ENCODE measurements around the gene CCSER1.

The CCSER1 gene

DNA sequence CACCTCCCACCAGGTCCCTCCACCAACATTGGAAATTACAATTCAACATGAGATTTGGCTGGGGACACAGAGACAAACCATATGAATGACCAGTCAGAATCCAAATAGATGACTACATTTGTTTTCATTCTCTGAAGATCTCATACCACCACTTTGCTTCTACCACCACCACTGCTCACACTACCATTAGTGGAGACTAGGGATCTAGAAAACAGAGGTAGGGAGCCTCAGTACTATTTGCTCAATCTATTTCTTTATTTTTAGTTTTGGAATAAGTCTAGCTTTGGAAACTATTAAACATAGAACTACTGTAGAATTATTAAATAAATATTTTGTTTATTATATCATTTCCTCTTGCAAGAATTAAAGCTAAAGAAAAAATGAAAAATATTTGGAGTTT lies 727.9 kb downstream of the CCSER1 start:
- no peaks in the 10 kb centered on the region for H3K36me3 ChIP-seq (ENCODE audit: insufficient read depth, low read length)
- H3K9ac ChIP-seq (ENCODE audit: low read length) = no peak overlapping the region
- no peaks in the 10 kb centered on the region for H4K20me1 ChIP-seq (ENCODE audit: insufficient read depth, low read length)
- no peaks in the 10 kb centered on the region for H3K79me2 ChIP-seq (ENCODE audit: insufficient read depth, low read length)
- no peaks in the 10 kb centered on the region for H3K4me1 ChIP-seq (ENCODE audit: insufficient read depth, low read length, severe bottlenecking)
- no peak overlapping the region for H3K27ac ChIP-seq (ENCODE audit: low read depth, low read length, poor library complexity, severe bottlenecking)
- H3K9me3 ChIP-seq (ENCODE audit: low read length) = no peaks in the 10 kb centered on the region
- no peak overlapping the region for H3K4me3 ChIP-seq (ENCODE audit: low read depth, low read length, poor library complexity, severe bottlenecking)
- TF ChIP-seq, protein P1, sequence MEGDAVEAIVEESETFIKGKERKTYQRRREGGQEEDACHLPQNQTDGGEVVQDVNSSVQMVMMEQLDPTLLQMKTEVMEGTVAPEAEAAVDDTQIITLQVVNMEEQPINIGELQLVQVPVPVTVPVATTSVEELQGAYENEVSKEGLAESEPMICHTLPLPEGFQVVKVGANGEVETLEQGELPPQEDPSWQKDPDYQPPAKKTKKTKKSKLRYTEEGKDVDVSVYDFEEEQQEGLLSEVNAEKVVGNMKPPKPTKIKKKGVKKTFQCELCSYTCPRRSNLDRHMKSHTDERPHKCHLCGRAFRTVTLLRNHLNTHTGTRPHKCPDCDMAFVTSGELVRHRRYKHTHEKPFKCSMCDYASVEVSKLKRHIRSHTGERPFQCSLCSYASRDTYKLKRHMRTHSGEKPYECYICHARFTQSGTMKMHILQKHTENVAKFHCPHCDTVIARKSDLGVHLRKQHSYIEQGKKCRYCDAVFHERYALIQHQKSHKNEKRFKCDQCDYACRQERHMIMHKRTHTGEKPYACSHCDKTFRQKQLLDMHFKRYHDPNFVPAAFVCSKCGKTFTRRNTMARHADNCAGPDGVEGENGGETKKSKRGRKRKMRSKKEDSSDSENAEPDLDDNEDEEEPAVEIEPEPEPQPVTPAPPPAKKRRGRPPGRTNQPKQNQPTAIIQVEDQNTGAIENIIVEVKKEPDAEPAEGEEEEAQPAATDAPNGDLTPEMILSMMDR (IDR thresholded peaks at IDR 0.05; ENCODE audit: low read length) = no peak
- no peak for TF ChIP-seq EZH2 (IDR thresholded peaks at IDR 0.05; ENCODE audit: borderline replicate concordance, low read length)
- H3K4me2 ChIP-seq (ENCODE audit: low read length) = no peak overlapping the region
- no peaks in the 10 kb centered on the region for H3F3A ChIP-seq (ENCODE audit: insufficient read depth, low read length)
- no peaks in the 10 kb centered on the region for H3K9me2 ChIP-seq (ENCODE audit: low read depth, low read length)
- no peak overlapping the region for H2AFZ ChIP-seq (ENCODE audit: low read length)
- H3K27me3 ChIP-seq (ENCODE audit: insufficient read depth, low read length) = no peaks in the 10 kb centered on the region

- Histone ChIP-seq H2AFZ (ENCODE audit: low read length) (no peak overlapping the region), H3K4me2 (ENCODE audit: low read length) (no peak overlapping the region), H3K27me3 (ENCODE audit: insufficient read depth, low read length) (no peaks in the 10 kb centered on the region), H3F3A (ENCODE audit: insufficient read depth, low read length) (no peaks in the 10 kb centered on the region), H4K20me1 (ENCODE audit: insufficient read depth, low read length) (no peaks in the 10 kb centered on the region), H3K9me2 (ENCODE audit: low read depth, low read length) (no peaks in the 10 kb centered on the region), H3K27ac (ENCODE audit: low read depth, low read length, poor library complexity, severe bottlenecking) (no peak overlapping the region), H3K36me3 (ENCODE audit: insufficient read depth, low read length) (no peaks in the 10 kb centered on the region), H3K9me3 (ENCODE audit: low read length) (no peaks in the 10 kb centered on the region), H3K79me2 (ENCODE audit: insufficient read depth, low read length) (no peaks in the 10 kb centered on the region), H3K4me3 (ENCODE audit: low read depth, low read length, poor library complexity, severe bottlenecking) (no peak overlapping the region), H3K9ac (ENCODE audit: low read length) (no peak overlapping the region), H3K4me1 (ENCODE audit: insufficient read depth, low read length, severe bottlenecking) (no peaks in the 10 kb centered on the region)
- TF ChIP-seq, protein P1 (IDR thresholded peaks at IDR 0.05; ENCODE audit: low read length) = no peak
- no peak for TF ChIP-seq EZH2 (IDR thresholded peaks at IDR 0.05; ENCODE audit: borderline replicate concordance, low read length)
These were observed 730.1 kb downstream of the CCSER1 start for GRCh38 chr4:90857081-90857820.

DNA sequence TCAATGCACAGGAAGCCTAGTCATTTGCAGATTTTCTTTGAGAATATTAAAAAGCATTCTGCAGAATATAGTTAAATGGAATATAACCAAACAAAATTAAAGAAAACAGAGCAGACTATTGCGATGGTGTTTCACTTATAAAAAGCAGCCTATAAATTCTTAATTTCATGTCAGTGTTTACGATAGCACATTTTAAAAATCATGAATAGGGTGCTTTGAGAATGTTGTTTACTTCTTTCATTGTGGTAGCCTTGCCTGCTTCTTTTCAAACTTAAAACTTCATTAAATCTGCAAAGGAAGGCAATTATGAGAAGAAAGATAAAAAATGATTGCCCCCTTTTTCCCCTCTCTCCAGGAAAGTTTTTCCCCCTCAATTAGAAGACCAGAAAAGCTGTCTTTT lies 748.6 kb downstream of the CCSER1 start:
- Histone ChIP-seq H3K9me3 (ENCODE audit: low read length) (no peaks in the 10 kb centered on the region), H4K20me1 (ENCODE audit: insufficient read depth, low read length) (no peaks in the 10 kb centered on the region), H2AFZ (ENCODE audit: low read length) (no peak overlapping the region), H3K79me2 (ENCODE audit: insufficient read depth, low read length) (no peaks in the 10 kb centered on the region), H3K27me3 (ENCODE audit: insufficient read depth, low read length) (no peaks in the 10 kb centered on the region), H3F3A (ENCODE audit: insufficient read depth, low read length) (no peaks in the 10 kb centered on the region), H3K27ac (ENCODE audit: low read depth, low read length, poor library complexity, severe bottlenecking) (no peak overlapping the region), H3K4me1 (ENCODE audit: insufficient read depth, low read length, severe bottlenecking) (no peaks in the 10 kb centered on the region), H3K9me2 (ENCODE audit: low read depth, low read length) (no peaks in the 10 kb centered on the region), H3K9ac (ENCODE audit: low read length) (no peak overlapping the region), H3K4me2 (ENCODE audit: low read length) (no peak overlapping the region), H3K36me3 (ENCODE audit: insufficient read depth, low read length) (no peaks in the 10 kb centered on the region), H3K4me3 (ENCODE audit: low read depth, low read length, poor library complexity, severe bottlenecking) (no peak overlapping the region)
- TF ChIP-seq, protein P1 (IDR thresholded peaks at IDR 0.05; ENCODE audit: low read length) = no peak
- no peak for TF ChIP-seq EZH2 (IDR thresholded peaks at IDR 0.05; ENCODE audit: borderline replicate concordance, low read length)

Data from OCI-LY1 (cell line).